Measurements from ENCODE around the gene PPIL4. TPM values are rescaled to one million over a fixed set of nuclear protein-coding genes. Genes with fewer than 3 reads are reported as not detected.

Gene PPIL4
- total and polyA plus RNA-seq, 10 of the 15 experiments (the other 5 are each of a cell fraction or from before 2014, with no cell fraction given) = 8.0 to 28.4 (median 24.3) TPM

DNA sequence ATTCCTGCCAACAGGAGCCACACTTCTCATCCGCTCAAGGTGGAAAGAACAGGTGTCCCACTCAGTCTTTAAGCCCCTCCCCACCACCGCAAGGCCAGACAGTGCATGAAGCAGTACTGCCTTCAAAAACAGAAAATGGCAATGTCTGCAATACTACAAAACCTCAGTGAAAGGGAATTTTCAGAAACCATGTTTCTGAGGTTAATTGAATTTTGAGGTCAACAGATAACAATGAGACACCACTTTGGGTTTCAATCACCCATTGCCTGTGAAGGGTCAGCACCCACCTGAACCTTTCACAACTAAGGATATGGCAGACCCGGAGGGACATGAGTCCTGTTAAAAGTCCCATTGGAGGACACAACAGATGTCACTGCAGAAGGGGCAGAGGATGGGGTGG, 74.0 kb downstream of the PPIL4 start:
- H4K20me1 ChIP-seq (ENCODE audit: control insufficient read depth, insufficient read depth) = 0 out of 2 replicates have a peak, but pooled peaks cover 6% of the 10 kb centered on the region
- H3K36me3 ChIP-seq (ENCODE audit: control insufficient read depth in 2 of 2, insufficient read depth in 2 of 2, low read length in 1 of 2) = peaks cover 14 to 17% of the 10 kb centered on the region in 2 experiments; a peak in 3 of 4 replicates
- H3K79me2 ChIP-seq (ENCODE audit: control insufficient read depth, insufficient read depth, low read length) = peaks cover 74% of the 10 kb centered on the region
- peak overlapping the region; percentile 78 for H3K4me2 ChIP-seq (ENCODE audit: control insufficient read depth, insufficient read depth)
- no peak for DNase-seq (ENCODE audit: low read depth, low spot score)
- CTCF ChIA-PET = no interaction called here
- in situ Hi-C loops (cut with MboI) = no loop called here
- no peaks in the 10 kb centered on the region for H3K9me3 ChIP-seq (replicated peaks; ENCODE audit: control insufficient read depth, insufficient read depth, low read length)
- no peaks in the 10 kb centered on the region for H3K27me3 ChIP-seq (replicated peaks in 1 of 2; ENCODE audit: control insufficient read depth in 2 of 2, insufficient read depth in 2 of 2, low read length in 1 of 2)
- no TSS peak for BruUV-seq (replicated peaks)
- peak overlapping the region; percentile 29 for H3K27ac ChIP-seq (ENCODE audit: control insufficient read depth, insufficient read depth)
- POLR2A ChIA-PET = interaction anchor here (0.6 to 2.8 kb wide), 4 partner anchors 23 to 691 kb away, joined by 3 to 8 read pairs (median 6); no protein-coding TSS in a partner anchor
- H3K4me1 ChIP-seq (ENCODE audit: control insufficient read depth, insufficient read depth, low read length) = peaks cover 79% of the 10 kb centered on the region
- SMC1A ChIA-PET (ENCODE audit: uncharacterized antibody, unreplicated experiment) = interaction anchor here (4.0 kb wide), 1 partner anchor 45 kb away, joined by 42 read pairs; no protein-coding TSS in a partner anchor
- no peak for FAIRE-seq
- peak overlapping the region; percentile 50 for H3K9ac ChIP-seq (ENCODE audit: control insufficient read depth, insufficient read depth, low read length)
- WGBS (ENCODE audit: insufficient coverage, insufficient replicate concordance, low lambda C conversion rate, missing lambda C conversion rate) = 14% methylated on average over 3 of the region's 3 CpGs
- H2AFZ ChIP-seq (ENCODE audit: control insufficient read depth, low read depth, low read length) = no peak overlapping the region; the same call in 1 of the 2 replicates
- RAD21 ChIA-PET (ENCODE audit: unreplicated experiment) = interaction anchor here (3.5 kb wide), 1 partner anchor 45 kb away, joined by 28 read pairs; no protein-coding TSS in a partner anchor
- no peak overlapping the region; the same call in 1 of the 2 replicates for H3K4me3 ChIP-seq
- intact Hi-C loops (cut with micrococcal nuclease; ENCODE audit: unreplicated experiment) = loop anchor here (2.0 kb wide), 1 partner anchor 45 kb away; no protein-coding TSS in a partner anchor
- ATAC-seq = peak; percentile 47
- TF ChIP-seq IKZF1 (conservative IDR thresholded peaks at IDR 0.05) (peak; percentile 64), BCLAF1 (IDR thresholded peaks at IDR 0.05) (no peak), STAT1 (conservative IDR thresholded peaks at IDR 0.05) (no peak), POU2F2 (IDR thresholded peaks at IDR 0.05; ENCODE audit: borderline replicate concordance, low read depth, low read length) (0 out of 3 replicates have a peak, but pooled peaks have one; percentile 33), IKZF2 (IDR thresholded peaks at IDR 0.05) (peak; percentile 79 to 83), MEF2A (IDR thresholded peaks at IDR 0.05; ENCODE audit: insufficient read depth, low read depth, low read length) (0 out of 2 replicates have a peak, but pooled peaks have one; percentile 43), BACH1 (IDR thresholded peaks at IDR 0.05; ENCODE audit: borderline replicate concordance) (no peak), BHLHE40 (IDR thresholded peaks at IDR 0.05; ENCODE audit: borderline replicate concordance in 1 of 2, low read depth in 2 of 2, low read length in 1 of 2) (peak; percentile 67 to 70; a peak in 2 of 4 replicates), HDAC2 (IDR thresholded peaks at IDR 0.05) (no peak), ETV6 (conservative IDR thresholded peaks at IDR 0.05 in 1 of 2, IDR thresholded peaks at IDR 0.05 in 1 of 2; ENCODE audit: borderline replicate concordance in 1 of 2, low read depth in 1 of 2) (no peak), SMAD5 (IDR thresholded peaks at IDR 0.05; ENCODE audit: low read depth) (no peak), SKIL (IDR thresholded peaks at IDR 0.05; ENCODE audit: low read depth, poor library complexity, severe bottlenecking) (peak; percentile 91), MEF2B (IDR thresholded peaks at IDR 0.05; ENCODE audit: partially characterized antibody, poor library complexity, severe bottlenecking) (peak; percentile 62), NFYA (IDR thresholded peaks at IDR 0.05; ENCODE audit: borderline replicate concordance, low read depth, low read length) (no peak), BCL11A (IDR thresholded peaks at IDR 0.05; ENCODE audit: low read depth, low read length) (peak; percentile 66), POLR2AphosphoS5 (IDR thresholded peaks at IDR 0.05; ENCODE audit: low read length) (no peak), PAX5 (IDR thresholded peaks at IDR 0.05; ENCODE audit: borderline replicate concordance, low read depth, low read length) (peak; percentile 72; the same call in 1 of the 2 replicates), SP1 (IDR thresholded peaks at IDR 0.05; ENCODE audit: low read depth, low read length) (no peak)
- TF ChIP-seq, protein P1, sequence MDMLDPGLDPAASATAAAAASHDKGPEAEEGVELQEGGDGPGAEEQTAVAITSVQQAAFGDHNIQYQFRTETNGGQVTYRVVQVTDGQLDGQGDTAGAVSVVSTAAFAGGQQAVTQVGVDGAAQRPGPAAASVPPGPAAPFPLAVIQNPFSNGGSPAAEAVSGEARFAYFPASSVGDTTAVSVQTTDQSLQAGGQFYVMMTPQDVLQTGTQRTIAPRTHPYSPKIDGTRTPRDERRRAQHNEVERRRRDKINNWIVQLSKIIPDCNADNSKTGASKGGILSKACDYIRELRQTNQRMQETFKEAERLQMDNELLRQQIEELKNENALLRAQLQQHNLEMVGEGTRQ (IDR thresholded peaks at IDR 0.05; ENCODE audit: borderline replicate concordance, low read depth, low read length) = no peak
